ENCODE data around the gene SLU7.

- TF ChIP-seq SRF (IDR thresholded peaks at IDR 0.05; ENCODE audit: low read depth) (no peak), RAD21 (IDR thresholded peaks at IDR 0.05; ENCODE audit: low read depth) (no peak), EGR1 (IDR thresholded peaks at IDR 0.05; ENCODE audit: low read depth) (no peak), POLR2AphosphoS5 (IDR thresholded peaks at IDR 0.05; ENCODE audit: low read depth, low read length) (no peak), EZH2 (IDR thresholded peaks at IDR 0.05) (no peak), EZH2phosphoT487 (IDR thresholded peaks at IDR 0.05; ENCODE audit: borderline replicate concordance) (no peak), MAX (IDR thresholded peaks at IDR 0.05) (no peak), POLR2A (IDR thresholded peaks at IDR 0.05; ENCODE audit: borderline replicate concordance, extremely low read depth, insufficient read depth, insufficient read length) (no peak), YY1 (IDR thresholded peaks at IDR 0.05; ENCODE audit: extremely low read depth, insufficient replicate concordance, low read depth, low read length) (no peak)
- TF ChIP-seq, protein P1, sequence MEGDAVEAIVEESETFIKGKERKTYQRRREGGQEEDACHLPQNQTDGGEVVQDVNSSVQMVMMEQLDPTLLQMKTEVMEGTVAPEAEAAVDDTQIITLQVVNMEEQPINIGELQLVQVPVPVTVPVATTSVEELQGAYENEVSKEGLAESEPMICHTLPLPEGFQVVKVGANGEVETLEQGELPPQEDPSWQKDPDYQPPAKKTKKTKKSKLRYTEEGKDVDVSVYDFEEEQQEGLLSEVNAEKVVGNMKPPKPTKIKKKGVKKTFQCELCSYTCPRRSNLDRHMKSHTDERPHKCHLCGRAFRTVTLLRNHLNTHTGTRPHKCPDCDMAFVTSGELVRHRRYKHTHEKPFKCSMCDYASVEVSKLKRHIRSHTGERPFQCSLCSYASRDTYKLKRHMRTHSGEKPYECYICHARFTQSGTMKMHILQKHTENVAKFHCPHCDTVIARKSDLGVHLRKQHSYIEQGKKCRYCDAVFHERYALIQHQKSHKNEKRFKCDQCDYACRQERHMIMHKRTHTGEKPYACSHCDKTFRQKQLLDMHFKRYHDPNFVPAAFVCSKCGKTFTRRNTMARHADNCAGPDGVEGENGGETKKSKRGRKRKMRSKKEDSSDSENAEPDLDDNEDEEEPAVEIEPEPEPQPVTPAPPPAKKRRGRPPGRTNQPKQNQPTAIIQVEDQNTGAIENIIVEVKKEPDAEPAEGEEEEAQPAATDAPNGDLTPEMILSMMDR (IDR thresholded peaks at IDR 0.05 in 2 of 3, conservative IDR thresholded peaks at IDR 0.05 in 1 of 3; ENCODE audit: borderline replicate concordance in 1 of 3, insufficient read depth in 1 of 3, low read depth in 2 of 3, low read length in 2 of 3) = no peak
Observed at GRCh38 chr5:160356550-160357347, 62.1 kb downstream of the SLU7 start.
